Liver (tissue), 9 donors: ENCODE measurements around the gene ADGRD1. TPM values are rescaled to one million over a fixed set of nuclear protein-coding genes. Genes with fewer than 3 reads are reported as not detected.

Experiments
- DNase-seq: peaks from one replicate; pipeline ENCODE4 v3.0.0-alpha.2; 2017; ENCODE audit warnings: low spot score
- H3K27ac ChIP-seq, 2 donors: one replicate each; pipeline ENCODE4 v1.7.0; 2013; ENCODE audit warnings: inconsistent platforms in 2 of 2, low read length in 2 of 2, control low read depth in 1 of 2, low read depth in 1 of 2, mild to moderate bottlenecking in 1 of 2
- H3K27me3 ChIP-seq, 4 donors: one replicate each; pipeline versions ENCODE4 v1.6.1 to v1.7.0; 2013; ENCODE audit warnings: low read length in 3 of 4, inconsistent platforms in 1 of 4, mild to moderate bottlenecking in 1 of 4, moderate library complexity in 1 of 4; ENCODE audit not compliant: control insufficient read depth in 4 of 4, insufficient read depth in 4 of 4
- H3K36me3 ChIP-seq, 4 donors: one replicate each; pipeline versions ENCODE4 v1.6.1 to v1.7.0; 2013; ENCODE audit warnings: low read length in 3 of 4, mild to moderate bottlenecking in 3 of 4, low read depth in 1 of 4, moderate library complexity in 1 of 4; ENCODE audit not compliant: control insufficient read depth in 4 of 4, insufficient read depth in 3 of 4
- H3K4me1 ChIP-seq, 4 donors: one replicate each; pipeline versions ENCODE4 v1.6.1 to v1.7.0; 2013; ENCODE audit warnings: low read length in 3 of 4, mild to moderate bottlenecking in 3 of 4, moderate library complexity in 1 of 4; ENCODE audit not compliant: control insufficient read depth in 4 of 4, insufficient read depth in 4 of 4
- H3K4me3 ChIP-seq, 3 donors: one replicate each; pipeline versions ENCODE4 v1.6.1 to v1.7.0; 2013; ENCODE audit warnings: low read length in 3 of 3, control low read depth in 1 of 3, low read depth in 1 of 3, mild to moderate bottlenecking in 1 of 3
- H3K9ac ChIP-seq, 2 donors: one replicate each; pipeline ENCODE4 v1.7.0; 2013; ENCODE audit warnings: low read length in 2 of 2, mild to moderate bottlenecking in 2 of 2, moderate library complexity in 2 of 2, control low read depth in 1 of 2, low read depth in 1 of 2
- H3K9me3 ChIP-seq, 4 donors: one replicate each; pipeline versions ENCODE4 v1.6.1 to v1.7.0; 2013; ENCODE audit warnings: low read length in 3 of 4; ENCODE audit not compliant: control insufficient read depth in 4 of 4
- EGR1 ChIP-seq, 2 donors: IDR thresholded peaks; 2 replicates each; pipeline ENCODE4 v1.6.1; 2016 to 2018; ENCODE audit warnings: antibody characterized with exemption in 2 of 2, low read depth in 2 of 2
- FOXA2 ChIP-seq: IDR thresholded peaks from 2 replicates; pipeline ENCODE4 v1.6.1; 2016; ENCODE audit warnings: antibody characterized with exemption
- GABPA ChIP-seq, 2 donors: IDR thresholded peaks in 1 of 2; conservative IDR thresholded peaks in 1 of 2; 2 replicates each; pipeline ENCODE4 v1.6.1; 2016; ENCODE audit warnings: antibody characterized with exemption in 2 of 2, mild to moderate bottlenecking in 1 of 2, moderate library complexity in 1 of 2
- HNF4A ChIP-seq, 2 donors: conservative IDR thresholded peaks; 2 replicates each; pipeline ENCODE4 v1.6.1; 2016; ENCODE audit warnings: antibody characterized with exemption in 2 of 2, mild to moderate bottlenecking in 2 of 2
- HNF4G ChIP-seq: IDR thresholded peaks from 2 replicates; pipeline ENCODE4 v1.6.1; 2016; ENCODE audit warnings: antibody characterized with exemption
- JUND ChIP-seq, 2 donors: IDR thresholded peaks; 2 replicates each; pipeline ENCODE4 v1.6.1; 2016; ENCODE audit warnings: antibody characterized with exemption in 2 of 2
- NR2F2 ChIP-seq: IDR thresholded peaks from 2 replicates; pipeline ENCODE4 v1.6.1; 2016; ENCODE audit warnings: antibody characterized with exemption
- RAD21 ChIP-seq, 2 donors: IDR thresholded peaks; 2 replicates each; pipeline ENCODE4 v1.6.1; 2016; ENCODE audit warnings: antibody characterized with exemption in 2 of 2, mild to moderate bottlenecking in 2 of 2
- RXRA ChIP-seq, 2 donors: IDR thresholded peaks; 2 replicates each; pipeline ENCODE4 v1.6.1; 2017 to 2018; ENCODE audit warnings: antibody characterized with exemption in 2 of 2, mild to moderate bottlenecking in 1 of 2
- SP1 ChIP-seq: IDR thresholded peaks from 2 replicates; pipeline ENCODE4 v1.6.1; 2018; ENCODE audit warnings: antibody characterized with exemption, mild to moderate bottlenecking
- TAF1 ChIP-seq: conservative IDR thresholded peaks from 2 replicates; pipeline ENCODE4 v1.6.1; 2016; ENCODE audit warnings: antibody characterized with exemption, mild to moderate bottlenecking
- YY1 ChIP-seq: IDR thresholded peaks from 2 replicates; pipeline ENCODE4 v1.6.1; 2016; ENCODE audit warnings: antibody characterized with exemption, mild to moderate bottlenecking
- WGBS: extraction: QIAGEN DNeasy Blood & Tissue Kit; methylation state at CpG from one replicate; pipeline ENCODE4 v1.1.7; 2013; 5-methylcytosine and 5-hydroxymethylcytosine counted together
- polyA plus RNA-seq, 2 donors: library from polyadenylated mRNA; stranded (reverse) in 1 of 2; unstranded in 1 of 2; fragments of 200-250 nt in 1 of 2; fragments of >200 nt in 1 of 2; fragmentation: Nextera tagmentation in 1 of 2; extraction: Ambion mirVana in 1 of 2; gene quantifications; one replicate each; pipeline versions ENCODE4 v1.2.1 to v1.2.3, GENCODE V29; 2013 to 2015
- total RNA-seq, 2 donors: library from RNA; depleted of rRNA; stranded (reverse); fragments of >200 nt; gene quantifications; one replicate each; pipeline ENCODE4 v1.2.3, GENCODE V29; 2014
- TF ChIP-seq, protein P1 (sequence below): IDR thresholded peaks from 2 replicates; pipeline ENCODE4 v1.6.1; 2016; ENCODE audit warnings: antibody characterized with exemption
- TF ChIP-seq, protein P2 (sequence below): IDR thresholded peaks from 2 replicates; pipeline ENCODE4 v1.6.1; 2016; ENCODE audit warnings: antibody characterized with exemption, mild to moderate bottlenecking
- TF ChIP-seq, protein P3 (sequence below): fragments of 150-350 bp; IDR thresholded peaks from 2 replicates; pipeline ENCODE4 v1.5.1; 2017; ENCODE audit warnings: improper control_type of control experiment, low read depth, low read length; ENCODE audit not compliant: missing input control
- TF ChIP-seq, protein P4 (sequence below): IDR thresholded peaks from 2 replicates; pipeline ENCODE4 v1.6.1; 2016; ENCODE audit warnings: antibody characterized with exemption
- donor health status: healthy.
- donor health status: healthy.
- donor health status: healthy.
- donor health status: healthy.
- donor health status: healthy.

The ADGRD1 gene
- total and polyA plus RNA-seq, 4 donors, result 2.7 to 7.1 (median 4.6) TPM

DNA sequence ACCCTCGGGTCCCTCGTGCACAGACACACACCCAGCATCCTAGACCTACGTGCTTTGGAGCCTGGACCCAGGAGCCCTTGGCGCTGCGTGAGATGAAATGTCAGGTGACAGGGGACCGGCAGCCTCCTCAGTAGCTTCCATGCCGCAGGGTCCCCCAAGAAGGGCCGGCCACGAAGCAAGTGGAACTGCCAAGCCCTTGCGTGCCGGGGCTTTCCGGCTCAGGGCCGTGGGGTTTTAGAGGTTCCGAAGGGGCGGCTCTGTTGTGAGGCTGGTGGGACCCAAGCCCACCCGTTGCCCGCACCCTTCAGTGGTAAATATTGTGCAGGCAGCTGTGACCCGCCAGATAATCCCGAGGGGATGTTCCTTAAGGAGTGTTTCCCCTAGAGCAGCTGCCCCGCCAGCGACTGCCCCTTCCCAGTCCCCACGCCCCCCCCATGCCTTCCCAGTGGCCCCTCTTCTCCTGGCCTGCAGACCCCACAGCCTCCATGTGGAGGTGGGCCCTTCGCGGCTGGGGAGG is 133.7 kb downstream of the ADGRD1 start:
- no peaks in the 10 kb centered on the region for H3K36me3 ChIP-seq
- no peaks in the 10 kb centered on the region for H3K27me3 ChIP-seq
- no peak overlapping the region for H3K9ac ChIP-seq
- TF ChIP-seq JUND (IDR thresholded peaks at IDR 0.05), result no peak
- no peak for TF ChIP-seq HNF4A (conservative IDR thresholded peaks at IDR 0.05)
- TF ChIP-seq, protein P1, sequence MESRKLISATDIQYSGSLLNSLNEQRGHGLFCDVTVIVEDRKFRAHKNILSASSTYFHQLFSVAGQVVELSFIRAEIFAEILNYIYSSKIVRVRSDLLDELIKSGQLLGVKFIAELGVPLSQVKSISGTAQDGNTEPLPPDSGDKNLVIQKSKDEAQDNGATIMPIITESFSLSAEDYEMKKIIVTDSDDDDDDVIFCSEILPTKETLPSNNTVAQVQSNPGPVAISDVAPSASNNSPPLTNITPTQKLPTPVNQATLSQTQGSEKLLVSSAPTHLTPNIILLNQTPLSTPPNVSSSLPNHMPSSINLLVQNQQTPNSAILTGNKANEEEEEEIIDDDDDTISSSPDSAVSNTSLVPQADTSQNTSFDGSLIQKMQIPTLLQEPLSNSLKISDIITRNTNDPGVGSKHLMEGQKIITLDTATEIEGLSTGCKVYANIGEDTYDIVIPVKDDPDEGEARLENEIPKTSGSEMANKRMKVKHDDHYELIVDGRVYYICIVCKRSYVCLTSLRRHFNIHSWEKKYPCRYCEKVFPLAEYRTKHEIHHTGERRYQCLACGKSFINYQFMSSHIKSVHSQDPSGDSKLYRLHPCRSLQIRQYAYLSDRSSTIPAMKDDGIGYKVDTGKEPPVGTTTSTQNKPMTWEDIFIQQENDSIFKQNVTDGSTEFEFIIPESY, result no peak
- no peak for TF ChIP-seq EGR1 (IDR thresholded peaks at IDR 0.05; ENCODE audit: low read depth in 2 of 2)
- no peak for TF ChIP-seq TAF1
- no peak for TF ChIP-seq FOXA2
- TF ChIP-seq, protein P2, sequence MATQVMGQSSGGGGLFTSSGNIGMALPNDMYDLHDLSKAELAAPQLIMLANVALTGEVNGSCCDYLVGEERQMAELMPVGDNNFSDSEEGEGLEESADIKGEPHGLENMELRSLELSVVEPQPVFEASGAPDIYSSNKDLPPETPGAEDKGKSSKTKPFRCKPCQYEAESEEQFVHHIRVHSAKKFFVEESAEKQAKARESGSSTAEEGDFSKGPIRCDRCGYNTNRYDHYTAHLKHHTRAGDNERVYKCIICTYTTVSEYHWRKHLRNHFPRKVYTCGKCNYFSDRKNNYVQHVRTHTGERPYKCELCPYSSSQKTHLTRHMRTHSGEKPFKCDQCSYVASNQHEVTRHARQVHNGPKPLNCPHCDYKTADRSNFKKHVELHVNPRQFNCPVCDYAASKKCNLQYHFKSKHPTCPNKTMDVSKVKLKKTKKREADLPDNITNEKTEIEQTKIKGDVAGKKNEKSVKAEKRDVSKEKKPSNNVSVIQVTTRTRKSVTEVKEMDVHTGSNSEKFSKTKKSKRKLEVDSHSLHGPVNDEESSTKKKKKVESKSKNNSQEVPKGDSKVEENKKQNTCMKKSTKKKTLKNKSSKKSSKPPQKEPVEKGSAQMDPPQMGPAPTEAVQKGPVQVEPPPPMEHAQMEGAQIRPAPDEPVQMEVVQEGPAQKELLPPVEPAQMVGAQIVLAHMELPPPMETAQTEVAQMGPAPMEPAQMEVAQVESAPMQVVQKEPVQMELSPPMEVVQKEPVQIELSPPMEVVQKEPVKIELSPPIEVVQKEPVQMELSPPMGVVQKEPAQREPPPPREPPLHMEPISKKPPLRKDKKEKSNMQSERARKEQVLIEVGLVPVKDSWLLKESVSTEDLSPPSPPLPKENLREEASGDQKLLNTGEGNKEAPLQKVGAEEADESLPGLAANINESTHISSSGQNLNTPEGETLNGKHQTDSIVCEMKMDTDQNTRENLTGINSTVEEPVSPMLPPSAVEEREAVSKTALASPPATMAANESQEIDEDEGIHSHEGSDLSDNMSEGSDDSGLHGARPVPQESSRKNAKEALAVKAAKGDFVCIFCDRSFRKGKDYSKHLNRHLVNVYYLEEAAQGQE, result no peak
- TF ChIP-seq RAD21 (IDR thresholded peaks at IDR 0.05), result no peak
- no peak for TF ChIP-seq NR2F2
- TF ChIP-seq, protein P3, sequence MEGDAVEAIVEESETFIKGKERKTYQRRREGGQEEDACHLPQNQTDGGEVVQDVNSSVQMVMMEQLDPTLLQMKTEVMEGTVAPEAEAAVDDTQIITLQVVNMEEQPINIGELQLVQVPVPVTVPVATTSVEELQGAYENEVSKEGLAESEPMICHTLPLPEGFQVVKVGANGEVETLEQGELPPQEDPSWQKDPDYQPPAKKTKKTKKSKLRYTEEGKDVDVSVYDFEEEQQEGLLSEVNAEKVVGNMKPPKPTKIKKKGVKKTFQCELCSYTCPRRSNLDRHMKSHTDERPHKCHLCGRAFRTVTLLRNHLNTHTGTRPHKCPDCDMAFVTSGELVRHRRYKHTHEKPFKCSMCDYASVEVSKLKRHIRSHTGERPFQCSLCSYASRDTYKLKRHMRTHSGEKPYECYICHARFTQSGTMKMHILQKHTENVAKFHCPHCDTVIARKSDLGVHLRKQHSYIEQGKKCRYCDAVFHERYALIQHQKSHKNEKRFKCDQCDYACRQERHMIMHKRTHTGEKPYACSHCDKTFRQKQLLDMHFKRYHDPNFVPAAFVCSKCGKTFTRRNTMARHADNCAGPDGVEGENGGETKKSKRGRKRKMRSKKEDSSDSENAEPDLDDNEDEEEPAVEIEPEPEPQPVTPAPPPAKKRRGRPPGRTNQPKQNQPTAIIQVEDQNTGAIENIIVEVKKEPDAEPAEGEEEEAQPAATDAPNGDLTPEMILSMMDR, result no peak
- no peak for TF ChIP-seq RXRA (IDR thresholded peaks at IDR 0.05)
- TF ChIP-seq HNF4G, result no peak
- TF ChIP-seq SP1, result no peak
- TF ChIP-seq YY1, result no peak
- H3K27ac ChIP-seq, result no peak overlapping the region
- WGBS, result 90% methylated on average over 24 of the region's 24 CpGs
- no peak overlapping the region for H3K4me3 ChIP-seq
- no peak for DNase-seq
- H3K4me1 ChIP-seq, result no peaks in the 10 kb centered on the region
- no peaks in the 10 kb centered on the region for H3K9me3 ChIP-seq

DNA sequence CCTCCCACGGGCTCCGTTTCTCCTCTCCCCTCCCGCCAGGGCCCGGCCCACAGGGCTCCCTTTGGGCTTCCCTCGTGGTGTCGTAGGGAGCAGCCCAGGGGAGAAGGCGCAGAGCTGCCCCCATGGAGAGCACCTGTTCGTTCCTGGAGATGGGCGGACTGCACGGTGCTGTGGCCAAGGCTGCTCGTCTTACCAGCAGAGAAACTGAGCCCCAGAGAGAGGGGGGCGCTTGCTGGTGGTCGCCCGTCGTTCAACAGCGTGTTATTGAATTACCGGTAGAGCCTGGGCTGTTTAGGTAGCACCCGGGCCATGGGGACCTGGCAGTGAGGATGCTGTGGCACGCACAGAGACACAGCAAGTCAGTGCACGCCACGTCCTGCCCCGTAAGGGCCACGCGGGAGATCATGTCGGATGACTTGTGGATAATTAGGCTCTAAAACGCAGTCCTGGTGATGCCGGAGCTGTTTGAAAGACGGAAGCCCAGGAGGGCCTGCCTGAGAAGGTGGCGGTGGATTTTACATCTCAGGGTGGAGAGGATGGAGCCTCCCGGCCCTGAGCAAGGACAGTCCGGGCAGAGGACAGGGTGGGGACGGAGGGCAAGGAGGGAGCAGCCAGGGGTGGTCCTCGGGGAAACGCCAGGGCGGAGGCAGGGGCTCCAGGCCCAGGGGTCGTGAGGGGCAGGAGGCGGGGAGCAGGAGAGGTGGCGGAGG is 134.4 kb downstream of the ADGRD1 start:
- TF ChIP-seq NR2F2 (no peak), RAD21 (IDR thresholded peaks at IDR 0.05) (no peak), GABPA (IDR thresholded peaks at IDR 0.05 in 1 of 2, conservative IDR thresholded peaks at IDR 0.05 in 1 of 2) (no peak)
- TF ChIP-seq, protein P2, result no peak
- TF ChIP-seq, protein P4, sequence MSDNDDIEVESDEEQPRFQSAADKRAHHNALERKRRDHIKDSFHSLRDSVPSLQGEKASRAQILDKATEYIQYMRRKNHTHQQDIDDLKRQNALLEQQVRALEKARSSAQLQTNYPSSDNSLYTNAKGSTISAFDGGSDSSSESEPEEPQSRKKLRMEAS, result no peak
- no peak overlapping the region for H3K9ac ChIP-seq
- DNase-seq, result no peak
- no peaks in the 10 kb centered on the region for H3K4me1 ChIP-seq
- no peaks in the 10 kb centered on the region for H3K9me3 ChIP-seq
- H3K27me3 ChIP-seq, result no peaks in the 10 kb centered on the region
- WGBS, result 89% methylated on average over 38 of the region's 38 CpGs
- H3K4me3 ChIP-seq, result no peak overlapping the region
- no peaks in the 10 kb centered on the region for H3K36me3 ChIP-seq
- no peak overlapping the region for H3K27ac ChIP-seq
